CD14-positive monocyte (primary cell): ENCODE measurements around the gene UQCRH. TPM values are rescaled to one million over a fixed set of nuclear protein-coding genes. Genes with fewer than 3 reads are reported as not detected.

Source experiments
- DNase-seq, 3 donors: peaks; one replicate each; pipeline ENCODE4 v3.0.0-alpha.2; 2011 to 2022
- H2AFZ ChIP-seq: 2 replicates; pipeline ENCODE4 v1.6.0; 2012; ENCODE audit warnings: mild to moderate bottlenecking, low read depth, low read length, inconsistent platforms; ENCODE audit not compliant: insufficient read depth, poor library complexity, severe bottlenecking
- H3K27ac ChIP-seq, 2 donors: 1 replicate in 1 of 2; 2 replicates in 1 of 2; pipeline ENCODE4 v1.5.1; 2012 to 2013; ENCODE audit warnings: low read length in 2 of 2, control low read depth in 1 of 2, inconsistent platforms in 1 of 2, low read depth in 1 of 2, mild to moderate bottlenecking in 1 of 2
- H3K27me3 ChIP-seq, 2 donors: one replicate each; pipeline versions ENCODE4 v1.6.0 to v1.6.1; 2011 to 2013; ENCODE audit warnings: low read length in 2 of 2; ENCODE audit not compliant: control insufficient read depth in 2 of 2, insufficient read depth in 2 of 2
- H3K36me3 ChIP-seq, 2 donors: replicated peaks in 1 of 2; 1 replicate in 1 of 2; 2 replicates in 1 of 2; pipeline versions ENCODE4 v1.5.1 to v1.6.1; 2012 to 2013; ENCODE audit warnings: low read length in 2 of 2, control low read depth in 1 of 2, inconsistent platforms in 1 of 2, mild to moderate bottlenecking in 1 of 2; ENCODE audit not compliant: insufficient read depth in 2 of 2, control insufficient read depth in 1 of 2
- H3K4me1 ChIP-seq, 2 donors: 1 replicate in 1 of 2; 2 replicates in 1 of 2; pipeline versions ENCODE4 v1.5.1 to v1.6.1; 2012 to 2013; ENCODE audit warnings: low read length in 2 of 2, control low read depth in 1 of 2, inconsistent platforms in 1 of 2, mild to moderate bottlenecking in 1 of 2, moderate library complexity in 1 of 2; ENCODE audit not compliant: insufficient read depth in 2 of 2, control insufficient read depth in 1 of 2
- H3K4me2 ChIP-seq: replicated peaks from 2 replicates; pipeline ENCODE3; 2012; ENCODE audit warnings: low read length, moderate library complexity, mild to moderate bottlenecking; ENCODE audit not compliant: poor library complexity, severe bottlenecking; ENCODE audit errors: extremely low read depth
- H3K4me3 ChIP-seq, 3 experiments: fragments of 200-600 bp in 1 of 3; sonication (generic) in 1 of 3; replicated peaks in 1 of 3; 1 replicate in 2 of 3; 2 replicates in 1 of 3; pipeline ENCODE4 v1.5.1; 2011 to 2013; ENCODE audit warnings: low read length in 3 of 3, mild to moderate bottlenecking in 3 of 3, control low read depth in 2 of 3, low read depth in 2 of 3, inconsistent platforms in 1 of 3, moderate library complexity in 1 of 3
- H3K79me2 ChIP-seq: 2 replicates; pipeline ENCODE4 v1.6.0; 2012; ENCODE audit warnings: mild to moderate bottlenecking, control low read depth, inconsistent platforms, low read length, moderate library complexity; ENCODE audit not compliant: insufficient read depth
- H3K9ac ChIP-seq: 2 replicates; pipeline ENCODE4 v1.6.0; 2017; ENCODE audit warnings: low read length, mild to moderate bottlenecking; ENCODE audit not compliant: insufficient read depth, poor library complexity, severe bottlenecking
- H3K9me3 ChIP-seq, 2 donors: replicated peaks in 1 of 2; 1 replicate in 1 of 2; 2 replicates in 1 of 2; pipeline versions ENCODE4 v1.5.1 to v1.6.1; 2012 to 2013; ENCODE audit warnings: low read length in 2 of 2, control low read depth in 1 of 2; ENCODE audit not compliant: control insufficient read depth in 1 of 2, insufficient read depth in 1 of 2
- H4K20me1 ChIP-seq: 2 replicates; pipeline ENCODE4 v1.6.0; 2012; ENCODE audit warnings: mild to moderate bottlenecking, low read length, control low read depth, moderate library complexity; ENCODE audit not compliant: insufficient read depth
- H3K27ac Mint-ChIP-seq, 7 donors: one replicate each; pipeline ENCODE4 v1.8.0; 2020; ENCODE audit warnings: mild to moderate bottlenecking in 7 of 7, mixed read lengths in 7 of 7, moderate library complexity in 6 of 7, inconsistent platforms in 2 of 7
- H3K27me3 Mint-ChIP-seq, 3 donors: one replicate each; pipeline ENCODE4 v1.8.0; 2021 to 2022; ENCODE audit warnings: low read depth in 3 of 3, mild to moderate bottlenecking in 3 of 3, mixed read lengths in 3 of 3, moderate library complexity in 3 of 3, inconsistent platforms in 1 of 3
- H3K36me3 Mint-ChIP-seq, 2 donors: one replicate each; pipeline ENCODE4 v1.8.0; 2020; ENCODE audit warnings: mixed read lengths in 2 of 2, inconsistent platforms in 1 of 2, mild to moderate bottlenecking in 1 of 2
- H3K4me1 Mint-ChIP-seq: one replicate; pipeline ENCODE4 v1.8.0; 2020; ENCODE audit warnings: mild to moderate bottlenecking, mixed read lengths
- H3K4me3 Mint-ChIP-seq, 2 donors: one replicate each; pipeline ENCODE4 v1.8.0; 2020; ENCODE audit warnings: mild to moderate bottlenecking in 2 of 2, mixed read lengths in 2 of 2, moderate library complexity in 1 of 2
- H3K9me3 Mint-ChIP-seq, 7 donors: one replicate each; pipeline ENCODE4 v1.8.0; 2020 to 2022; ENCODE audit warnings: mixed read lengths in 7 of 7, mild to moderate bottlenecking in 6 of 7, moderate library complexity in 6 of 7, inconsistent platforms in 2 of 7
- CTCF ChIP-seq: fragments of 200-600 bp; IDR thresholded peaks from one replicate; pipeline ENCODE4 v1.8.0; 2022; ENCODE audit warnings: antibody characterized with exemption, mild to moderate bottlenecking
- WGBS: methylation state at CpG from one replicate; pipeline ENCODE4 v1.1.5; 2013; ENCODE audit warnings: missing lambda C conversion rate; ENCODE audit not compliant: insufficient coverage; 5-methylcytosine and 5-hydroxymethylcytosine counted together
- intact Hi-C, 2 donors: fragments of 100-400 bp; cut with micrococcal nuclease; formaldehyde crosslinking; loops; one replicate each; pipeline versions ENCODE4 v1.15.0 to v1.15.1; 2023
- polyA plus RNA-seq, 3 donors: library from polyadenylated mRNA; depleted of rRNA in 1 of 3; unstranded in 2 of 3; stranded (reverse) in 1 of 3; fragments of 300-500 nt in 2 of 3; fragments of >200 nt in 1 of 3; fragmentation: Illumina TruSeq in 2 of 3; gene quantifications; 1 replicate in 2 of 3; 2 replicates in 1 of 3; pipeline ENCODE4 v1.2.3, GENCODE V29; 2012 to 2021

Gene UQCRH
- polyA plus RNA-seq, 3 donors: 261 to 341 (median 266) TPM

GRCh38 chr1:46295306-46295705, 8.2 kb upstream of the UQCRH start:
- H3K4me1 Mint-ChIP-seq: peaks cover 5% of the 10 kb centered on the region
- H2AFZ ChIP-seq: no peak overlapping the region
- no peak for TF ChIP-seq CTCF
- no peak overlapping the region for H3K4me3 ChIP-seq
- H4K20me1 ChIP-seq: peaks cover 13% of the 10 kb centered on the region
- no peaks in the 10 kb centered on the region for H3K9me3 ChIP-seq
- no peaks in the 10 kb centered on the region for H3K27me3 ChIP-seq
- H3K9me3 Mint-ChIP-seq: no peaks in the 10 kb centered on the region
- H3K4me2 ChIP-seq: no peak overlapping the region
- H3K27me3 Mint-ChIP-seq: peaks cover 0 to under 1% (median 0%) of the 10 kb centered on the region in 3 donors
- H3K4me1 ChIP-seq: peaks cover under 1% of the 10 kb centered on the region in 2 donors
- H3K4me3 Mint-ChIP-seq: no peak overlapping the region
- H3K9ac ChIP-seq: no peak overlapping the region
- no peak for DNase-seq
- peaks cover 28% of the 10 kb centered on the region for H3K79me2 ChIP-seq
- H3K36me3 ChIP-seq: peaks cover 32 to 66% of the 10 kb centered on the region in 2 donors
- intact Hi-C loops: no loop called here
- H3K27ac ChIP-seq: no peak overlapping the region
- H3K27ac Mint-ChIP-seq: no peak overlapping the region
- H3K36me3 Mint-ChIP-seq: peaks cover 41 to 62% of the 10 kb centered on the region in 2 donors
- 100% methylated on average over 1 of the region's 2 CpGs for WGBS

- H3K4me3 Mint-ChIP-seq: no peak overlapping the region
- no peak overlapping the region for H3K4me3 ChIP-seq
- H3K9ac ChIP-seq: no peak overlapping the region
- no peak overlapping the region for H2AFZ ChIP-seq
- H3K27ac Mint-ChIP-seq: no peak overlapping the region
- H3K27me3 Mint-ChIP-seq: peaks cover 0 to 2% (median 0%) of the 10 kb centered on the region in 3 donors
- no peak for DNase-seq
- intact Hi-C loops: no loop called here
- H3K36me3 ChIP-seq: peaks cover 30 to 53% of the 10 kb centered on the region in 2 donors
- H3K9me3 ChIP-seq: no peaks in the 10 kb centered on the region
- no peak overlapping the region for H3K27ac ChIP-seq
- peaks cover 27% of the 10 kb centered on the region for H4K20me1 ChIP-seq
- peaks cover 56% of the 10 kb centered on the region for H3K79me2 ChIP-seq
- no peak overlapping the region for H3K4me2 ChIP-seq
- no peak for TF ChIP-seq CTCF
- peaks cover 15 to 22% of the 10 kb centered on the region in 2 donors for H3K4me1 ChIP-seq
- H3K9me3 Mint-ChIP-seq: no peaks in the 10 kb centered on the region
- H3K4me1 Mint-ChIP-seq: peaks cover 21% of the 10 kb centered on the region
- peaks cover 34 to 49% of the 10 kb centered on the region in 2 donors for H3K36me3 Mint-ChIP-seq
- no peaks in the 10 kb centered on the region for H3K27me3 ChIP-seq
Measured at GRCh38 chr1:46298387-46298786, 5.1 kb upstream of the UQCRH start.
